Measurements from ENCODE around the gene ZNF407. TPM values are rescaled to one million over a fixed set of nuclear protein-coding genes. Genes with fewer than 3 reads are reported as not detected.

ZNF407 gene
- total RNA-seq, 1 donor = 16.6 TPM

- no peak overlapping the region for H3K4me3 ChIP-seq (ENCODE audit: insufficient read depth, low read length)
- H3K4me2 ChIP-seq (ENCODE audit: insufficient read depth, low read length) = no peak overlapping the region
- TF ChIP-seq CTCF (IDR thresholded peaks at IDR 0.05; ENCODE audit: extremely low read depth, low read depth, low read length) = no peak
- no peaks in the 10 kb centered on the region for H3K27me3 ChIP-seq (ENCODE audit: insufficient read depth, low read length)
- no peaks in the 10 kb centered on the region for H3K36me3 ChIP-seq (ENCODE audit: insufficient read depth, low read length)
- no peaks in the 10 kb centered on the region for H4K20me1 ChIP-seq (ENCODE audit: insufficient read depth, low read length)
- H3K79me2 ChIP-seq (ENCODE audit: insufficient read depth, low read length) = no peaks in the 10 kb centered on the region
- no peak overlapping the region for H3K27ac ChIP-seq (ENCODE audit: low read depth, low read length)
- H3K4me1 ChIP-seq (ENCODE audit: insufficient read depth, low read length) = no peaks in the 10 kb centered on the region
- no peak for DNase-seq (ENCODE audit: insufficient read length, low spot score, missing footprints)
- no peak overlapping the region for H2AFZ ChIP-seq (ENCODE audit: low read length)
- peaks cover 2% of the 10 kb centered on the region for H3K9me3 ChIP-seq (ENCODE audit: low read depth, low read length)
These were observed 488.9 kb downstream of the ZNF407 start for GRCh38 chr18:75086494-75087034.

GRCh38 chr18:75087119-75088020 is 489.7 kb downstream of the ZNF407 start:
- no peak overlapping the region for H2AFZ ChIP-seq (ENCODE audit: low read length)

GRCh38 chr18:75088021-75088506 is 490.4 kb downstream of the ZNF407 start:
- no peaks in the 10 kb centered on the region for H3K27me3 ChIP-seq (ENCODE audit: insufficient read depth, low read length)
- no peaks in the 10 kb centered on the region for H3K4me1 ChIP-seq (ENCODE audit: insufficient read depth, low read length)

More at GRCh38 chr18:75087119-75088020, 489.7 kb downstream of the ZNF407 start:
- Histone ChIP-seq H3K36me3 (ENCODE audit: insufficient read depth, low read length) (no peaks in the 10 kb centered on the region), H3K9me3 (ENCODE audit: low read depth, low read length) (peaks cover 2% of the 10 kb centered on the region), H3K27ac (ENCODE audit: low read depth, low read length) (no peak overlapping the region), H3K4me1 (ENCODE audit: insufficient read depth, low read length) (no peaks in the 10 kb centered on the region), H3K4me2 (ENCODE audit: insufficient read depth, low read length) (no peak overlapping the region), H3K27me3 (ENCODE audit: insufficient read depth, low read length) (no peaks in the 10 kb centered on the region), H3K79me2 (ENCODE audit: insufficient read depth, low read length) (no peaks in the 10 kb centered on the region), H3K4me3 (ENCODE audit: insufficient read depth, low read length) (no peak overlapping the region), H4K20me1 (ENCODE audit: insufficient read depth, low read length) (no peaks in the 10 kb centered on the region)
- TF ChIP-seq CTCF (IDR thresholded peaks at IDR 0.05; ENCODE audit: extremely low read depth, low read depth, low read length) = no peak
- no peak for DNase-seq (ENCODE audit: insufficient read length, low spot score, missing footprints)

More at GRCh38 chr18:75088021-75088506, 490.4 kb downstream of the ZNF407 start:
- H3K9me3 ChIP-seq (ENCODE audit: low read depth, low read length) = peaks cover 2% of the 10 kb centered on the region
- no peak overlapping the region for H3K4me2 ChIP-seq (ENCODE audit: insufficient read depth, low read length)
- no peak overlapping the region for H2AFZ ChIP-seq (ENCODE audit: low read length)
- no peak for TF ChIP-seq CTCF (IDR thresholded peaks at IDR 0.05; ENCODE audit: extremely low read depth, low read depth, low read length)
- no peaks in the 10 kb centered on the region for H4K20me1 ChIP-seq (ENCODE audit: insufficient read depth, low read length)
- no peak overlapping the region for H3K27ac ChIP-seq (ENCODE audit: low read depth, low read length)
- H3K79me2 ChIP-seq (ENCODE audit: insufficient read depth, low read length) = no peaks in the 10 kb centered on the region
- DNase-seq (ENCODE audit: insufficient read length, low spot score, missing footprints) = no peak
- no peaks in the 10 kb centered on the region for H3K36me3 ChIP-seq (ENCODE audit: insufficient read depth, low read length)
- no peak overlapping the region for H3K4me3 ChIP-seq (ENCODE audit: insufficient read depth, low read length)

Measured in osteoblast (primary cell).